GM12878 (cell line): ENCODE measurements around the gene ARHGAP12.

Source experiments
- BRCA1 ChIP-seq: IDR thresholded peaks from 2 replicates; pipeline ENCODE4 v1.6.1; 2011; ENCODE audit warnings: low read depth, low read length, improper control_type of control experiment
- CTCF ChIP-seq, 3 experiments: IDR thresholded peaks in 2 of 3; conservative IDR thresholded peaks in 1 of 3; 2 replicates each; pipeline ENCODE4 v1.5.1; 2011; ENCODE audit warnings: low read depth in 3 of 3, low read length in 3 of 3, mild to moderate bottlenecking in 3 of 3, control low read depth in 2 of 3, moderate library complexity in 2 of 3, inconsistent platforms in 1 of 3, mixed read lengths in 1 of 3; ENCODE audit not compliant: control insufficient read depth in 2 of 3, insufficient read depth in 1 of 3; ENCODE audit errors: extremely low read depth in 1 of 3
- FOXM1 ChIP-seq: IDR thresholded peaks from 2 replicates; pipeline ENCODE4 v1.6.1; 2012; ENCODE audit warnings: low read depth, mild to moderate bottlenecking, inconsistent platforms, low read length, moderate library complexity
- MYC ChIP-seq: IDR thresholded peaks from 2 replicates; pipeline ENCODE4 v1.6.1; 2011; ENCODE audit warnings: mild to moderate bottlenecking, low read length, moderate library complexity, inconsistent platforms; ENCODE audit not compliant: insufficient read depth, insufficient replicate concordance, insufficient read length, severe bottlenecking
- PAX5 ChIP-seq: IDR thresholded peaks from 2 replicates; pipeline ENCODE4 v1.6.1; 2011; ENCODE audit warnings: low read depth, low read length, borderline replicate concordance
- POLR2AphosphoS2 ChIP-seq: IDR thresholded peaks from 2 replicates; pipeline ENCODE4 v1.6.1; 2011; ENCODE audit warnings: low read depth, mild to moderate bottlenecking, low read length, improper control_type of control experiment, moderate library complexity
- RAD21 ChIP-seq: IDR thresholded peaks from 2 replicates; pipeline ENCODE4 v1.6.1; 2011; ENCODE audit warnings: mild to moderate bottlenecking, low read depth, low read length, moderate library complexity; ENCODE audit not compliant: insufficient read depth
- SIN3A ChIP-seq: IDR thresholded peaks from 2 replicates; pipeline ENCODE4 v1.6.1; 2012; ENCODE audit warnings: low read depth, low read length, improper control_type of control experiment
- SMAD1 ChIP-seq: fragments of 450-650 bp; IDR thresholded peaks from 2 replicates; pipeline ENCODE4 v1.6.1; 2018; ENCODE audit warnings: mild to moderate bottlenecking, low read depth; ENCODE audit not compliant: partially characterized antibody
- SP1 ChIP-seq: IDR thresholded peaks from one replicate; pipeline ENCODE4 v1.6.1; 2011; ENCODE audit warnings: low read depth, low read length
- TCF3 ChIP-seq: IDR thresholded peaks from 2 replicates; pipeline ENCODE4 v1.6.1; 2012; ENCODE audit warnings: low read depth, mild to moderate bottlenecking, low read length, borderline replicate concordance; ENCODE audit not compliant: insufficient read depth

- TF ChIP-seq FOXM1 (no peak), SIN3A (no peak), SP1 (no peak), MYC (no peak), TCF3 (no peak), CTCF (IDR thresholded peaks at IDR 0.05 in 2 of 3, conservative IDR thresholded peaks at IDR 0.05 in 1 of 3; ENCODE audit: control insufficient read depth in 2 of 3, extremely low read depth in 1 of 3, insufficient read depth in 1 of 3, low read depth in 3 of 3, low read length in 3 of 3) (peak in 1 of 3 experiments; percentile 44; a peak in 3 of 6 replicates), PAX5 (no peak), POLR2AphosphoS2 (no peak), BRCA1 (no peak), SMAD1 (no peak), RAD21 (peak; percentile 36; the same call in 1 of the 2 replicates)
Measured at GRCh38 chr10:31947144-31947926, 18.7 kb upstream of the ARHGAP12 start.
